ENCODE data around the gene INTS15. TPM values are rescaled to one million over a fixed set of nuclear protein-coding genes. Genes with fewer than 3 reads are reported as not detected.

The INTS15 gene
- total and polyA plus RNA-seq, 11 donors = 7.1 to 22.7 (median 15.3) TPM

- Histone ChIP-seq H3K27me3 (no peaks in the 10 kb centered on the region), H3K4me1 (peaks cover 0 to 31% (median 17%) of the 10 kb centered on the region in 12 donors), H3K4me3 (peak within 1 kb of the TSS; percentile 66 to 99 (median 95)), H3K36me3 (peaks cover 0 to 13% (median 7%) of the 10 kb centered on the region in 9 donors), H3K9me3 (no peaks in the 10 kb centered on the region), H3K27ac (peak within 1 kb of the TSS; percentile 53 to 95 (median 84))
- peak in 3 of 4 donors; percentile 74 to 89 (median 82) for ATAC-seq
- WGBS, 4 donors = 1 to 2% (median 1%) methylated on average over 27 to 104 of the region's 104 CpGs
- DNase-seq = peak; percentile 51 to 86 (median 72)
- TF ChIP-seq CTCF (IDR thresholded peaks at IDR 0.05) (no peak), POLR2A (IDR thresholded peaks at IDR 0.05) (peak in 1 of 2 donors; percentile 68)
- intact Hi-C loops (cut with DNase I) = loop anchor here in 1 of 10 donors (5.0 kb wide), 2 partner anchors 70 to 90 kb away; partner anchors contain the start of gene ZNF12
Observed at GRCh38 chr7:6636741-6637543, 47.1 kb downstream of the INTS15 start, which contains the start of gene ZNF316. Gene ZNF316, plus strand, starts transcription at chr7:6637318. Its CDS starts 5,092 bp downstream, at chr7:6642410.

GRCh38 chr7:6637544-6638229 is 47.9 kb downstream of the INTS15 start:
- H3K9me3 ChIP-seq = no peaks in the 10 kb centered on the region
- peaks cover 0 to 21% (median 14%) of the 10 kb centered on the region in 9 donors for H3K36me3 ChIP-seq
- TF ChIP-seq POLR2A (IDR thresholded peaks at IDR 0.05) = no peak
- peak in 9 of 12 donors; percentile 8 to 42 (median 24) for TF ChIP-seq CTCF (IDR thresholded peaks at IDR 0.05)
- whole genome bisulfite sequencing, 4 donors = 2 to 5% (median 2%) methylated on average over 15 to 60 of the region's 60 CpGs
- H3K4me1 ChIP-seq = peaks cover 0 to 31% (median 17%) of the 10 kb centered on the region in 12 donors
- H3K27ac ChIP-seq = peak overlapping the region in 11 of 12 donors; percentile 41 to 76 (median 63)
- H3K4me3 ChIP-seq = peak overlapping the region; percentile 66 to 99 (median 92)
- ATAC-seq (peak; percentile 10 to 56 (median 42)), DNase-seq (peak in 3 of 5 donors; percentile 30 to 44 (median 37))
- intact Hi-C loops (cut with DNase I) = loop anchor here in 1 of 10 donors (5.0 kb wide), 2 partner anchors 70 to 90 kb away; partner anchors contain the start of gene ZNF12
- no peaks in the 10 kb centered on the region for H3K27me3 ChIP-seq

- H3K9me3 ChIP-seq = no peaks in the 10 kb centered on the region
- peaks cover 0 to 31% (median 17%) of the 10 kb centered on the region in 12 donors for H3K4me1 ChIP-seq
- no peak overlapping the region for H3K27ac ChIP-seq
- H3K36me3 ChIP-seq = peaks cover 0 to 34% (median 26%) of the 10 kb centered on the region in 9 donors
- H3K4me3 ChIP-seq = peak overlapping the region in 1 of 12 donors; percentile 98
- no peak for ATAC-seq
- intact Hi-C loops (cut with DNase I) = loop anchor here in 1 of 10 donors (5.0 kb wide), 2 partner anchors 68 to 88 kb away; partner anchors contain the start of gene ZNF12
- H3K27me3 ChIP-seq = no peaks in the 10 kb centered on the region
- WGBS, 4 donors = 70 to 81% (median 77%) methylated on average over 4 of the region's 4 CpGs
- TF ChIP-seq POLR2A (IDR thresholded peaks at IDR 0.05) = no peak
- TF ChIP-seq CTCF (IDR thresholded peaks at IDR 0.05) = no peak
- DNase-seq = no peak
Observed at GRCh38 chr7:6639032-6639431, 49.2 kb downstream of the INTS15 start.

Measured in heart left ventricle (tissue), 16 donors.